NCI-H146 treated with DMSO at 0.1 percent for 48 hours (cell line): Measurements from ENCODE around the gene BCL2L11.

ENCODE experiments used
- DNase-seq: peaks from one replicate; lab custom pipeline; 2025; ENCODE audit not compliant: unreplicated experiment; lab: John Stamatoyannopoulos, UW

The BCL2L11 gene

GRCh38 chr2:111167863-111168162 lies 47.1 kb downstream of the BCL2L11 start:
- DNase-seq: no peak

GRCh38 chr2:111168528-111169239 lies 48.0 kb downstream of the BCL2L11 start:
- DNase-seq: no peak

GRCh38 chr2:111169268-111169667 lies 48.6 kb downstream of the BCL2L11 start:
- no peak for DNase-seq

GRCh38 chr2:111169924-111170323 lies 49.2 kb downstream of the BCL2L11 start:
- DNase-seq: no peak

GRCh38 chr2:111171337-111171930 lies 50.7 kb downstream of the BCL2L11 start:
- no peak for DNase-seq

- DNase-seq: no peak
Measured at GRCh38 chr2:111172666-111173065, 52.0 kb downstream of the BCL2L11 start.

- no peak for DNase-seq
Measured at GRCh38 chr2:111173338-111173737, 52.6 kb downstream of the BCL2L11 start.

- no peak for DNase-seq
Measured at GRCh38 chr2:111173856-111174255, 53.1 kb downstream of the BCL2L11 start.

GRCh38 chr2:111175615-111176014 lies 54.9 kb downstream of the BCL2L11 start:
- DNase-seq: no peak

GRCh38 chr2:111176388-111176787 lies 55.7 kb downstream of the BCL2L11 start:
- no peak for DNase-seq

GRCh38 chr2:111176867-111177266 lies 56.2 kb downstream of the BCL2L11 start:
- no peak for DNase-seq

- DNase-seq: no peak
Measured at GRCh38 chr2:111178296-111178695, 57.6 kb downstream of the BCL2L11 start.

GRCh38 chr2:111178730-111179405 lies 58.2 kb downstream of the BCL2L11 start:
- DNase-seq: peak; percentile 77

GRCh38 chr2:111182121-111182520 lies 61.4 kb downstream of the BCL2L11 start:
- DNase-seq: no peak

GRCh38 chr2:111182740-111183139 lies 62.0 kb downstream of the BCL2L11 start:
- no peak for DNase-seq

- no peak for DNase-seq
Measured at GRCh38 chr2:111184725-111185310, 64.1 kb downstream of the BCL2L11 start.

GRCh38 chr2:111185361-111186022 lies 64.8 kb downstream of the BCL2L11 start:
- no peak for DNase-seq

GRCh38 chr2:111186121-111186715 lies 65.5 kb downstream of the BCL2L11 start:
- no peak for DNase-seq

GRCh38 chr2:111186933-111187332 lies 66.2 kb downstream of the BCL2L11 start:
- DNase-seq: no peak

GRCh38 chr2:111188681-111189080 lies 68.0 kb downstream of the BCL2L11 start:
- no peak for DNase-seq

- no peak for DNase-seq
Measured at GRCh38 chr2:111189106-111189505, 68.4 kb downstream of the BCL2L11 start.
